Measurements from ENCODE around the gene ZMAT5.

ZMAT5 gene, protein sequence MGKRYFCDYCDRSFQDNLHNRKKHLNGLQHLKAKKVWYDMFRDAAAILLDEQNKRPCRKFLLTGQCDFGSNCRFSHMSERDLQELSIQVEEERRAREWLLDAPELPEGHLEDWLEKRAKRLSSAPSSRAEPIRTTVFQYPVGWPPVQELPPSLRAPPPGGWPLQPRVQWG
- long read RNA-seq, donor 1, transcript ZMAT5-201 (6 exons, 899 nt): major isoform, 18 of 42 reads
- long read RNA-seq, donor 1, partial matches to known transcripts: 5 of 42 reads
- long read RNA-seq, donor 1, other reads (novel, unspliced or antisense): 18 of 42 reads
- long read RNA-seq, donor 2, partial matches to known transcripts: 0 of 8 reads
- long read RNA-seq, donor 2, other reads (novel, unspliced or antisense): 6 of 8 reads
- long read RNA-seq, donor 3, partial matches to known transcripts: 5 of 15 reads
- long read RNA-seq, donor 3, other reads (novel, unspliced or antisense): 9 of 15 reads
- long read RNA-seq, donor 4, partial matches to known transcripts: 569 of 586 reads
- long read RNA-seq, donor 4, other reads (novel, unspliced or antisense): 13 of 586 reads
- long read RNA-seq, donor 5, transcript ZMAT5-201 (6 exons, 899 nt): major isoform, 6 of 949 reads
- long read RNA-seq, donor 5, partial matches to known transcripts: 101 of 949 reads
- long read RNA-seq, donor 5, other reads (novel, unspliced or antisense): 842 of 949 reads
- long read RNA-seq, donor 6, transcript ZMAT5-201 (6 exons, 899 nt): major isoform, 6 of 16 reads
- long read RNA-seq, donor 6, partial matches to known transcripts: 0 of 16 reads
- long read RNA-seq, donor 6, other reads (novel, unspliced or antisense): 9 of 16 reads
- long read RNA-seq, donor 7, transcript ZMAT5-201 (6 exons, 899 nt): major isoform, 9 of 28 reads
- long read RNA-seq, donor 7, partial matches to known transcripts: 6 of 28 reads
- long read RNA-seq, donor 7, other reads (novel, unspliced or antisense): 13 of 28 reads
- long read RNA-seq, donor 8, transcript ZMAT5-201 (6 exons, 899 nt): major isoform, 5 of 19 reads
- long read RNA-seq, donor 8, partial matches to known transcripts: 0 of 19 reads
- long read RNA-seq, donor 8, other reads (novel, unspliced or antisense): 14 of 19 reads

DNA sequence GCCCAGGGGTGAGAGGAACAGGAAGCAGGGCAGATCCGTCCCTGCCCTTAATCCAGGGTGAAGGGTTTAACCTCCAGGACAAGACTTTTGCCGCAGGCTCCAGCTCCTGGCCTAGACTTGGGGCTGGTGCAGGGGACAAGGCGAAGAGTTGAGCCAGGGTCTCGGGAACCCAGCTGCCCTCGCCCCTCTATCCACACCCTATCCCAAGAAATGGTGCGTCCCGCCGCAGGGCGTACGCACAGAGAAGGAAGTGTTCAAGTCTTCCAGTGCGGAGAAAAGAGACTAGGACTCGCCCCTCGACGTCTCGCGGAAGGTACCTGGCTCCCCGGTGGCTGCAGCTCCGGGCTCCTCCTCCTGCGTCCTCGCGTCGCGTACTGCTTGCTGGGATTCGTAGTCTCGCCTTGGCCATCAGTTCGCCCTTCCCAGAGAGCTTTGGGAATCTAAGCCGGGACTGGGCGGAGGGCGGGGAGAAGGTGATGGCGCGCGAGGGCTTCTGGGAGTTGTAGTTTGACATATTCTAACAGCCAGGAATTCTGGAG, at the start of gene ZMAT5:
ZMAT5 (minus strand) TSS at position 376 of the 539 bp plus-strand sequence. CDS start 18,463 bp downstream, outside the sequence.
- DNase-seq: peak; percentile 99

DNA sequence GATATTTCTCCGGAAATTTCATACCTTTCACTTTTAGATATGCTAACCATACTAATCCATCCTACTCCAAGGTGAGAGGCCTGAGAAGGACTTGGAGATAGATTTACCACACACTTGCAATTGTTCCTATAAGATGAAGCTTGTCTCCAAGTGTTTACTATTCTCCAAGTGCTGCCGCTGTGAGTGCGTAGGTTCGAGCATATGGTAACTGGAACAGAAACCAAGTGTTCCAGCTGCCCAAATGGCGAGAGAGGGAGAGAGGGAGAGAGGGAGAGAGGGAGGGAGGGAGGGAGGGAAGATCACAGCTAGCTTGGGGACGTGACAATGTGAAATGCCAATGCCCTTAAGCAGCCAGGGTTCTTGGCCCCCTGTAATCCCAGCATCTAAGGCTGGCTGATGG, 49.7 kb upstream of the ZMAT5 start:
- DNase-seq: no peak

DNA sequence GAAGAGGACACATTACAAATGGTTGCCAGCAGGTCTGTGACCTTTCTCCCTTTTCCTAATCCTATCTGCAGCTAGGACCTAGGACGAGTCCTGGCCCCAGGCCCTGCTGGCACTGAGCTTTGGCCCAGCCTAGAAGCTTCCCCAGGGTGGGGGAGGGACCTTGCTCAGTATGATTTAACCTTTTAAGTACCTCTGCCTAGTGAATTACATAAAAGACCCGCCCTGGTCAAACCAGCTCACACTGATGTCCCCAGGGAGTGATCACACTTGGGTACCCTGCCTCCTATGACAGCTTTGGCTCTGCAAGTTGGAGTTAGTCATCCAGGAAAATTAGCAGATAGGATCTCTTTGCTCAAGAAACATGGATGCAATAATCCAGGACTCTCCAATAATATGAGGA, 49.3 kb upstream of the ZMAT5 start:
- no peak for DNase-seq

DNA sequence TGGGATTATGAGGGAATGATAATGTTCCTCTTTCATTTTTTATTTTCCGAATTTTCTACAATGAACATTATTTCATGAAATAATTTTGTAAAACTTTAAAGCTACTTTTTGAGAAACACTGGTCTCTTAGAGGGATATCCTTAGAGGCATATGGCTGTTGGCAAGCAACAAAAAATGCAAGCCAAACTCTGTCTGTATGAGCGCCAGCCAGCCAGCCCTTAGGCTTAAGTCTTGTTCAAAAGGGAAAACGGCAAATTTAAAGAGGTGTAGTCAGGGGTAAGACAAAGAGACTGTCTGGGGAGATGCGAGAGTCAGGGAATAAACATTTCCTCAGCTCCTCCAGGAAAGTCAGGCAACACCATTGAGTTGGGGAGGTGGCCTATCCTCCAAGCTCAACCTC, 48.8 kb upstream of the ZMAT5 start:
- DNase-seq: no peak

DNA sequence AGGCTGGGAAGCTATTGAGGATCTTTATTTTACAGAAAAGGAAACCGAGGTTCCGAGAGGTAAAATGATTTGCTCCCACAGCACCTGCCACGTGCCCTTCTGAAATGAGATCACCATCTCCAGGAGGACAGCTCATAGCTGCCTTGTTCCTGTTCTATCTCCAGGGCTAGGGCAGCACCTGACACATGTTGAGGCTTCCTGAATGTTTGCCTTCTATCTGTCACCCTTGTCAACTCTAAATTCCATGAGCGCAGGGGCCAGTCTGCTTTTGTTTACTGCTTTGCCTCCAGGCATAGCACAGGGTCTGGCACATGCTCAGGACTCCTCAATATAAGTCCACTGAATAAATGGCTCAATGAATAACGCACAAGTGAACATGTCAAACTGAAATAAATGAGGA, 47.2 kb upstream of the ZMAT5 start:
- no peak for DNase-seq

DNA sequence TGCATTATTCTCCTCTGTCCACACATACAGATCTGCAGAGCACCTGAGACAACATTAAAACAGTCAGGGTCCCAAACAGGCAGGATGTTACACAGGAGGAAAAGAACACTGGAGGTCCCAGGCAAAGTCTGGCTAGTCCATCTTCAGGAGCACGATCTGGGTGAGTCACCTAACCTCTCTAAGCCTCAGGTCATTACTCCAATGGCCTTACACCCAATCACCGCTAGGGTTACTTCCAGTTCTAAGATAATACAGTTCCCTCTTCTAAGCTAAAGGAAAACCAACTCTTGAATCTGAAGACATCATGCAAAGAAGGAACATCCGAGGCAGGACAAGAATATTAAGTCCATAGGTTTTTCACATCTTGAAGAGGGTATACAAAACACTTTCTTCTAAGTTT, 46.8 kb upstream of the ZMAT5 start:
- no peak for DNase-seq

DNA sequence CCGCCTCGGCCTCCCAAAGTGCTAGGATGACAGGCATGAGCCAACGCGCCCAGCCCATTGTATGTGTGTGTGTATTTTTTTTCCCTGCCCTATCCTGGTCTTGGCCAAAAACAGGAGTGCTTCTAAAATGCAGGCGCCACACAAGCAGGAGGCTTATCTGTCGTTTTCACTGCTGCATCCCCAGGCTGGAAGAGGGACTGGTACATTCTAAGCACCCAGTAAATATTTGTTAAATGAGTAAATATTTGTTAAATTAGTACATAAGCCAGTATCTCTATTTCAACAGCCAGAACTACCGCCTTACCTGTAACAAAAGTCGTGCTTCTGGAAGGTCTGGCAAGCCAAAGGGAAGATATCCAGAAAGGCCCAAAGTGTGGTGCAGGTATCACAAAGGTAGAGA, 46.3 kb upstream of the ZMAT5 start:
- no peak for DNase-seq

DNA sequence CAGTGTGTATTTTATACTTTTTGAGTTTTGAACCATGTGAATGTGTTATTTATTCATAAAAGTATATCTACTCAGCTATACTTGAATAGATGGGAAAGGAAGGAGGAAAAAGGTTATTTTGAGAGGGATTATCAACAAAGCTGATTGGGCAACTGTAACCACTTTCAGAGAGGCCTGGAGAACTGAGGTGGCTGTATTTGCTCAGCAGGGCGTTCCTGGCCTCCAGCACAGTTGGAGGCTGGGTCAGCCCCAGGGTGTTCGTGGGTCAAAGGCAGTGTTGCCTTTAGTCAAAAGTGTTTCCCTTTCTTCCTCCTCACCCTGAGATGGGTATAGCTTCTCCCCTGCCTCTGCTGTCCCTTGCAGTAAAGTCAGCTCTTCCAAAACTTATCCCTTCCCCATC, 44.6 kb upstream of the ZMAT5 start:
- DNase-seq: no peak

DNA sequence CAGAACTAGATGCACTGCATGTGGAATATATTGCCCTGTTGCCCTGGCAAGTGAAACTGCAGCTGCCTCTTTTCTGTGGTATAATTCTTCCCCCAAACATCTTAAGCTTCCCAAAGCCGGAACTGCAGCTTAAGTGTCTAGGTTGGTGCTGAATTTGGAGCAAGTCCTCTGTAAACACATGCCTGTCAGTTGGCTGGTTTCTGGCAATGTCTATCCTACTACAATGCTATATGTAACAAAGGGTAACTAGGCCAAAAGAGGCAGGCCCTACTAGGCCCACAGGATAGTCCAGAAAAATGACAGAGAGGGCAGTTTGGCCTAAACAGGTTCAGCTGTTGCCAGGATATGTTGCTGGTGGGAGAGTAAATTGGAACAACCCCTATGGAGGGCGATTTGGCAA, 43.4 kb upstream of the ZMAT5 start:
- no peak for DNase-seq

DNA sequence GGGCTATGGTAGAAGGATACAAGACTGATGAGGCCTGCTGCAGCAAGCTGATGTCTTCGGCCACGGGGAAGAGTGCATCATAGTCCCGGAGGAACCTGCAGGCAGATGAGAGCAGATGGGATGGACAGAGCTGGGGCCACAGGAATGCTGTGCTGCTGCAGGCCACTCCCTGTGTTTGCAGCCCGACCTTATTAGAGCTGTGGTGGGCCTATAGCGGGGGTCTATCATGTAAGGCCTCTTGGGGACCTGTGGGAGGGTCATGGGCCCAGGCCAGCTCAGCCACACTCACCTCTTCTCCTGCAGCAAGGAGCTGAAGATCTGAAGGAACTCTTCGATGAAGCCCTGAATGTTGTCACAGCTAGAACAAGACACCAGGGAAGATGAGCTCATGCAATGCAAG, 39.4 kb upstream of the ZMAT5 start:
- DNase-seq: no peak

DNA sequence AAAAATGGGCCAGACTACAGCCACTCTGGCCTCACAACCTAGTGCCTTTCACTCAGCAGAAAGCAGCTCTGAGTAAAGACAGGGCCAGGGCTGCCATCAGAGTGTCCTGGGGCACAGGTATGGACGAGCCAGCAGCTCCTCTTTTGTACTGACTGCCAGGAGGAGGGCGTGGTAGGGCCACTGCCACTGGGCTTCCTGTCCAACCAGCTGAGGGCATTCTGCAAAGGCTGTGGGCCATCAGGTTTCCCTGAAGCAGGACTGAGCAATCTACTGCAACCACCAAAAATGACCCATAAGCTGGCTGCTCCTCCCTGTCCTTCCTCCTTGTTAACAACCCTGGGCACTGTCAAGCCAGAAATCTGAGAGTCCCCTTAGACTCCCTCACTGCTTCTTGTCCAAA, 38.2 kb upstream of the ZMAT5 start:
- no peak for DNase-seq

DNA sequence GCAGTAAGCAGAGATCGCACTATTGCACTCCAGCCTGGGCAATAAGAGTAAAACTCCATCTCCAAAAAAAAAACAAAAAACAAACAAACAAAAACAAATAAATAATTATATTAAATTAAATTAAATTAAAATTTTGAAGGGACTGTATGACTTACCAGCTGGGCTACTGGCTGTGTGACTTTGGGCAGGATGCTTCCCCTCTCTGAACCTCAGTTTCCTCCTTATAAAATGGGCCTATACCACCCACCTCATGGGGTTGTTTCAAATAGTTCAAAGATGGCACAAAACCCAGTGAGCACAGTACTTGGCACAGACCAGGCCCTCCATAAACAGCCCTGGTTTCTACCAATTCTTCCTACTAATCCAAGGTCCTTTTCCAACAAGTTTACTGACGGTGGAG, 36.4 kb upstream of the ZMAT5 start:
- DNase-seq: no peak

DNA sequence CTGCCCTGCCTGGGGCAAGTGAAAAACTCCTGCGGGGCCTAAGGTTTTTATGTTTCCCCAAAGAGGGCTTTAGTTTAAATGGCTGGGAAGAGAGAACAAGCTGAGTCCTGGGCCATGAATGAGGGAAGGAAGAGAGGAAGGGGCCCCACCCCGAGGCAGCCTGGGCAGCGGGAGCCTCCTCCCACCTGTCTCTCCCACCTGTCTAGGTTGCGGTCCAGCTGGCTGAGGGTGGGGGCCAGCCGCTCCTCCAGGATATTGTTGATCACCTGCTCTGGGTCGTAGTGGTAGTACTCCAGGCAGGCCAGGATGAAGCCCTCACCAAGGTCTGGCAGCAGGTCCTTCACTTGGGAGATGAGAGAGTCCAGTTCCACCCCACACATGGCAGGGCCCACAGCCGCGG, 35.0 kb upstream of the ZMAT5 start:
- DNase-seq: no peak

DNA sequence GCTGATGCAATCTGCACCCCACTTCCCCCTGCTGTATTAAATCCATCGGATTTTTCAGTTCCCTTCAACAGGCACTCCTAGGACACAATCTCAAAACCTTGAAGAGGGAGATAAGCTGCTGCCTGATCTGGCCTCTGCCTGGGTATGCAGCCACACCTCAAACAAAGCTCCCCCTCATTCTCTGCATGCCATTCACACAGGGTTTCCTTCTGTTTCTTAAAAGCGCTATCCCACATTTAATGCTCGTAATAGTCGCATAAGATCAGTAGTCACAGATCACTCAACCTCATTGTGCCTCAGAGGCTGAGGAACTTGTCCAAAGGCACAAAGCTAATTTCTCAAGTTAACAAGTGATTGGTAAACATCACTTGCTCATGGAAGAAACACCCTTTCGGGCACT, 34.3 kb upstream of the ZMAT5 start:
- DNase-seq: no peak

DNA sequence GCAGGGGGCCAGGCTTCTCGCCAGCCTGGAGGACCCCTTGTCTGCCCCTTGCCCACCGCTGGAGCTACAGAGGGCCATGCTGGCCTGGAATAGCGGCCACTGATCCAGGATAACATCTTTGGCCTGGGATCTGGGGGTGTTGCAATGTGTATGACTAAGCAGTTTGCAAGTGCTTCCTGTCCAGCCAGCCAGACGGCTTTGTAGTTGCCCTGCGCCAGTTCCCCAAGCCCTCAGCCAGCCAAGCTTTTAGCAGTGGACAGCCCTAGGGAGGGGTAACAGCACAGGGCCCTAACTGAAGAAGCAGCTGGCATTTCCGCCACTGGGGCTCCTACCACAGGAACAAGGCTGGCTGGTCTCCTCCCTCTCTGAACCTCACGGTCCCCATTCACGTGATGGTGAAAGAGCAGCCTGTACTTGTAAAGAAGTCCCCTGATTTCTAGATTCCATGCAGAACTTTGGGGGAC, 32.4 kb upstream of the ZMAT5 start:
- DNase-seq: no peak

DNA sequence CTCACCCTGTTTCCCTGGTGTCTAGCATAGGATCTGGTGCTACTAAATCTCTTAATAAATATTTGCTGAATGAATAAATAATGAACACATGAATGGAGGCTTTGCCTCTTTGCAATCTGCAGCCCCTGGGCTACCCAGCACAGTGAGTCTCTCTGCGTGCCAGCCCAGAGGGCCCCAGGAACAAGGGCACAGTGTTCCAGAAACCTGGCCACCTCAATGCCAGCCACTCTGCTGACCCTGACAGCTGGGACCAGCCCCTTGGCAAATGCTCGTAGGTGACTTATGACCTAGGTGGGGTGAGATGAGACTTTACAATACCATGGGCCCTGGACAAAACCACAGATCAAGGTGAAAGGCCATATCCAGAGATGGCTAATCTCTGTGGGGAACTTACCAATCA, 32.0 kb upstream of the ZMAT5 start:
- no peak for DNase-seq

DNA sequence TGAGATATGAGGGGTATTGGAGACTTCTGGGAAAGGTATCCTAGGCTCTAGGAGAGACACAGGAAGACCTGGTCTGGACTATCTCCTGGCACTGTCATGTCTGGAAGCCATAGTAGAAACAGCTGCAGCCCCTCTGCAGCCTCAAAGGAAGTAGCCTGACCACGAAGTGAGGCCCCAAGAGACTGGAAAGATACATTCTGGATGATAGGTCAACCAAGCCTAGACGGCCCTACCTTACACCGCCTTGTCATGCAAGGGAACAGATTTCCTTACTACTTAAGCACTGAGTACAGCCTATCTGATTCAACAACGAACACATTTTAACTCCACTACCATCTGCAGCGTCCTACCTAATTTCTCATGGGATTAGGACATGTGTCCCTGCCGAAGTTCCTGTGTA, 31.5 kb upstream of the ZMAT5 start:
- DNase-seq: no peak

DNA sequence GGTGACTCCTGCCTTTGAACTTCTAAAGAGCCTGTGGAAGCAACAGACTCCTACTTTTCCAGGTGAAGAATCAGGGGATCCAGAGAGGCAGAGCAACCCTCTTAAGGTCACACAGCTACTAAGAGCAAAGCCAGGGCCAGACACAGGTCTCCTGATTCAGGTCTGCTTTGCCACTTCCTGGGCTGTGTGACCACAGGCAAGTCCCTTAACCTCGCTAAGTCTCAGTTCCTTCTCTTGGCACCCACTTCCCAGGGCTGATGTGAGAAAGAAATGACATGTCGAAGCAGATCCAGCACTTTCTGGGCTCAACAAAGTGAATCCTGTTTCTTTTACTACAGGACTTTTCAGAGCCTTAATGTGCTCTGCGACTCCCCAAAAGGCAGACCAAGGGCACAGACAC, 30.5 kb upstream of the ZMAT5 start:
- DNase-seq: no peak

DNA sequence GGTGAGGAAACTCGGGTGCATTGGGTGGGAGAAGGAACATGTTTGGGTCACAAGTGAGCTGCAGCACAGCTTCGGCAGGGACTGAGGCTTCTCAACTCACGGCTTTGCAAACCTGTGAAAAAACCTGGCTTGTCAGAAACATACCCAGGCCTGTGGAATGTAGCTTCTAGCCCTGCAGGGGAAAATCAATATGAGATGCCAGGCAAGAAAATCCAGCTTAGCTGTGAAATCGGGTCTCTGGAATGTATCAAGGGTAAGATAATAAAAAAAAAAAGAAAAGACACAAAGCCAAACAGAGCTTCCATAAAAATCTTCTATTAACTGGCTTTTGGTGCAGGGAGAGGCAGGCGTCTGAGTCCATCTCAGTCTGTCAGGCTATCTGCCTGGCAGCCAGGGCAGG, 28.9 kb upstream of the ZMAT5 start:
- no peak for DNase-seq

DNA sequence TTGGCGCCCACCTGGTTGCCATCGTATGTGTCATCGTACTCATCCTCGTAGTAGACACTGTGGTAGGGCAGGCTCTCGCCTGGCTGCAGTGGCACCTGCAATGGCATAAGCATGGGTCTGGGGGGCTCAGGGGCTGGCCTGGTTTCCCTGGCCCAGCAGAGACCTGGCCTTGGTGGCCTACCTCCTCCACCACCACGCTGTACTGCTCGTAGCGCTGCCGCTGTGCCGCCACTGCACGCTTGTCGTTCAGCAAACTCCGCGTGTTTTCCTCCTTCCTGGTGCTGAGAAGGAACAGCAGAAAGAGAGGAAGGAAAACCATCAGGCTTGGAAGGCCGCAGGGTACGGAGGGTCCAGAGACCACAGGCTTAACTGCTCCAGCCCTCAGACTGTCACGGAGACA, 26.6 kb upstream of the ZMAT5 start:
- DNase-seq: no peak

DNA sequence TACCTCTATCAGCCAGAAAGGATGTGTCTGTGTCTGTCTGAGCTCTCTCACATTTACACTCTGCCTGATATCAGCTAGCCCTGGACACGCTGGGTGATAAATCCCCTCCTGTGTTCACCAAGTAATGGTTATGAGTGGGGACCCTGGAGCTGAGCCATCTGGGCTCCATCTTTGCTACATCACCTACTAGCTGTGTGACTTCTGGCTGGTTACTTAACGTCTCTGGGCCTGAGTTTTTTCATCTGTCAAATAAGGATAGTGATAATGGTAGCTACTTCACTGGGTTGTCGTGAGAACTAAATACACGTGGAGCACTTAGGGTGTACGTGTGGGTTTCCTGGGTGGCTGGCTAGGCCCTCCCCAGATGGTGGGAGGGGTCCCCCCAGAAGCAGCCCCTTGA, 23.3 kb upstream of the ZMAT5 start:
- no peak for DNase-seq

DNA sequence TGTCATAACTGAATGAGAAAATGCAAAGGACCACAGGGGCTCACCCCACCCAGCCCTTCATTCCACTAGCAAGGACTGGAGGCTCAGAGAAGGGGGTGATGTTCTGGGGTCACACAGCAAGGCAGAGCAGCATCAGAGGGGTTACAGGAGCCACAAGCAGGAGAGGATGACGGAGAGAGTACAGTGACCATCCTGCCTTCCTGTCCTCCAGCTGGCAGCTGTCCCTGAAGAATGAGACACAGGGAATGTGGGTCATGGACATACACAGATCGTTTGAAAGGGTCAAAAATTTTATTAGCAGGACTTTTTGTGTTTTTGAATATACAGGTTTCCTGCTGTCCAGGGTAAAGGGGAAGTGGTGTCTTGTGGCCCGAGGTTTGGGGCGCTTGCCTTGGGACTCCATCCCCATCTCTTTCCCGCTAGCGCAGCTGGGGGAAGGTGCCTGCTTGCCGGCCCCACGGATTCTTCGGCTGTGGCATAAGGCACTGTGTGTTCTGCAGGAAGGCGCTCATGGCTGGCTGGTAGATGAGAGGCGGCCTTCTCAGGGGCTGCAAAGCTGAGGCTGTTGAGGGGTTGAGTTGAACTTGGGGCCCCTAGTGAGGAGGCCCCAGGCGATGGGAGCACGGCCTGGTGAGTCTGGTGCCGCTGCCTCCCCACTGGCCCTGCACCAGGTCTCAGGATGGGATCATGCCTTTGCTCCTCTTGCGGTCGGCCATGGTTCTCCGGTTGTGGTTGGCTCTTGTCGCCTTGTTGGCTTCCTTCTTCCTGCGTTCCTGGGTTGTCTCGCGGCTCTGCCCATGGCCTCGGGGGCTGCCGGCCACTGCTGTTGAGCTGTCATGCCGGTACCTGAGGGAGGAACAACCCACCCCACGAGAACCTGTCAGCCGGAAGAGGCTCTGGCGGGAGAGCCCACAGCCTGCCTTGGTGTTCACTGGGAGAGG, 21.8 kb upstream of the ZMAT5 start:
- DNase-seq: no peak

All from right kidney (tissue), 9 donors.